Measurements from ENCODE around the gene NPY5R. TPM values are rescaled to one million over a fixed set of nuclear protein-coding genes. Genes with fewer than 3 reads are reported as not detected.

The NPY5R gene
- polyA plus RNA-seq, 1 donor from 2014 or later, result 1.3 TPM

GRCh38 chr4:163380703-163381102 lies 37.0 kb downstream of the NPY5R start:
- no peaks in the 10 kb centered on the region for H3F3A ChIP-seq (ENCODE audit: insufficient read depth, low read length, poor library complexity, severe bottlenecking)

DNA sequence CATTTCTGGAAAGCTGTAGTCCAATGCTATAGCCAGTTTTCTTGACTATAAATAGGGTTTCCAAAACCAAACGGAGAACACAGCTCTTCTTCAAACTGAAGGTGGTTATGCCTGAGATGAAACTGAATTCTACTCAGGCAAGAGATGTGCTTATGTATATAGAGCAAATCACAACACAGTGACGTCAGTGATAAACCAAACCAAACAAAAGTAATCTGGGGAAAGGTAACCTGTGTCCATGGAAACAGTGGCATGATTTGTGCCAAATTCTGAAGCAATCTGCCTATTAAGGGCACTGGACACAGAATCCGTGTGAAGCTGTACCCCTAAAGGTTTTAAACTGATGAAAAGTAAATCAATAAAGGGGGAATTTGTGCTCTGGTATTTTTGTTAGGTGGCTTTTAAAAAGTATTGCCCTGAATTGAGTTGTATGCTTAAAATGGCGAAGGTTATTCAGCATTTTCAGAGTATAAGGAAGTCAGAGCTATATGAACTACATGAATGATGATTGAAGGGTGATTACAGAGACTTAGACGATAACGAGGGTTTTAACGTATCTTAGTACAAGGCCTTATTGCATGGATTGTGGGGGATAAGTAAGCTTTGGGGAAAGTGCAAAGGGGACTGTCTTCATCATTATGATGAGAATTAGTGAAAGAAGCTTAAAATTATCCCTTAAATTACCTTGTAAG lies 38.6 kb downstream of the NPY5R start:
- Histone ChIP-seq H3K4me3 (ENCODE audit: low read length) (no peak overlapping the region), H3K36me3 (ENCODE audit: insufficient read depth, low read length) (no peaks in the 10 kb centered on the region), H3K4me2 (ENCODE audit: low read length) (no peak overlapping the region)
- TF ChIP-seq EP300 (conservative IDR thresholded peaks at IDR 0.05; ENCODE audit: poor library complexity, severe bottlenecking), result no peak
- no peak for TF ChIP-seq POLR2AphosphoS5 (IDR thresholded peaks at IDR 0.05)
- no peak for TF ChIP-seq CTCF (IDR thresholded peaks at IDR 0.05; ENCODE audit: poor library complexity, severe bottlenecking)
- TF ChIP-seq EZH2 (IDR thresholded peaks at IDR 0.05; ENCODE audit: borderline replicate concordance, insufficient read depth, low read length, poor library complexity, severe bottlenecking), result no peak
- TF ChIP-seq RAD21 (conservative IDR thresholded peaks at IDR 0.05), result no peak
- no peak for TF ChIP-seq SMC3 (conservative IDR thresholded peaks at IDR 0.05; ENCODE audit: poor library complexity)
- no peak for TF ChIP-seq MXI1 (conservative IDR thresholded peaks at IDR 0.05; ENCODE audit: poor library complexity, severe bottlenecking)

More at GRCh38 chr4:163380703-163381102, 37.0 kb downstream of the NPY5R start:
- Histone ChIP-seq H3K9me3 (ENCODE audit: low read length) (no peaks in the 10 kb centered on the region), H3K36me3 (ENCODE audit: insufficient read depth, low read length) (no peaks in the 10 kb centered on the region), H4K20me1 (ENCODE audit: insufficient read depth) (no peaks in the 10 kb centered on the region), H3K79me2 (replicated peaks; ENCODE audit: insufficient read depth, low read length) (no peaks in the 10 kb centered on the region), H3K9ac (ENCODE audit: low read length) (no peak overlapping the region), H3K27ac (ENCODE audit: low read length) (no peak overlapping the region), H3K27me3 (ENCODE audit: insufficient read depth, low read depth, low read length) (no peaks in the 10 kb centered on the region), H2AFZ (ENCODE audit: low read depth, low read length) (no peak overlapping the region), H3K4me3 (ENCODE audit: low read length) (no peak overlapping the region), H3K9me2 (ENCODE audit: insufficient read depth, low read length) (no peaks in the 10 kb centered on the region), H3K4me2 (ENCODE audit: low read length) (no peak overlapping the region)
- TF ChIP-seq CTCF (IDR thresholded peaks at IDR 0.05; ENCODE audit: poor library complexity, severe bottlenecking) (no peak), EP300 (conservative IDR thresholded peaks at IDR 0.05; ENCODE audit: poor library complexity, severe bottlenecking) (no peak), EZH2 (IDR thresholded peaks at IDR 0.05; ENCODE audit: borderline replicate concordance, insufficient read depth, low read length, poor library complexity, severe bottlenecking) (no peak), MXI1 (conservative IDR thresholded peaks at IDR 0.05; ENCODE audit: poor library complexity, severe bottlenecking) (no peak), TAF1 (IDR thresholded peaks at IDR 0.05; ENCODE audit: low read depth) (no peak), RAD21 (conservative IDR thresholded peaks at IDR 0.05) (no peak), SMC3 (conservative IDR thresholded peaks at IDR 0.05; ENCODE audit: poor library complexity) (no peak), REST (IDR thresholded peaks at IDR 0.05; ENCODE audit: borderline replicate concordance) (no peak), POLR2AphosphoS5 (IDR thresholded peaks at IDR 0.05) (no peak)

More for the DNA sequence above, 38.6 kb downstream of the NPY5R start:
- Histone ChIP-seq H3K9me2 (ENCODE audit: insufficient read depth, low read length) (no peaks in the 10 kb centered on the region), H3K79me2 (replicated peaks; ENCODE audit: insufficient read depth, low read length) (no peaks in the 10 kb centered on the region), H2AFZ (ENCODE audit: low read depth, low read length) (no peak overlapping the region), H3F3A (ENCODE audit: insufficient read depth, low read length, poor library complexity, severe bottlenecking) (no peaks in the 10 kb centered on the region), H4K20me1 (ENCODE audit: insufficient read depth) (no peaks in the 10 kb centered on the region), H3K9me3 (ENCODE audit: low read length) (no peaks in the 10 kb centered on the region), H3K27ac (ENCODE audit: low read length) (no peak overlapping the region), H3K9ac (ENCODE audit: low read length) (no peak overlapping the region), H3K27me3 (ENCODE audit: insufficient read depth, low read depth, low read length) (no peaks in the 10 kb centered on the region)

All from neural cell (in vitro differentiated cells).